Osteocyte (in vitro differentiated cells): ENCODE results near the gene TEX10. TPM values are rescaled to one million over a fixed set of nuclear protein-coding genes. Genes with fewer than 3 reads are reported as not detected.

Experiments used
- DNase-seq: peaks from one replicate; pipeline ENCODE4 v3.0.0; 2021; ENCODE audit warnings: mixed read lengths; ENCODE audit not compliant: unreplicated experiment; ENCODE audit errors: extremely low spot score
- H3K27ac Mint-ChIP-seq: one replicate; pipeline ENCODE4 v1.8.0; 2021; ENCODE audit warnings: mild to moderate bottlenecking, mixed read lengths; ENCODE audit not compliant: unreplicated experiment
- H3K27me3 Mint-ChIP-seq: one replicate; pipeline ENCODE4 v1.8.0; 2021; ENCODE audit warnings: mixed read lengths; ENCODE audit not compliant: unreplicated experiment
- H3K36me3 Mint-ChIP-seq: one replicate; pipeline ENCODE4 v1.8.0; 2021; ENCODE audit warnings: mixed read lengths; ENCODE audit not compliant: unreplicated experiment
- H3K4me1 Mint-ChIP-seq: one replicate; pipeline ENCODE4 v1.8.0; 2021; ENCODE audit warnings: mixed read lengths; ENCODE audit not compliant: unreplicated experiment
- H3K4me3 Mint-ChIP-seq: one replicate; pipeline ENCODE4 v1.8.0; 2021; ENCODE audit warnings: mild to moderate bottlenecking, moderate library complexity, mixed read lengths; ENCODE audit not compliant: unreplicated experiment
- H3K9me3 Mint-ChIP-seq: one replicate; pipeline ENCODE4 v1.8.0; 2021; ENCODE audit warnings: mixed read lengths; ENCODE audit not compliant: unreplicated experiment
- CTCF ChIP-seq: fragments of 200-600 bp; sonication (generic); IDR thresholded peaks from 2 replicates; pipeline ENCODE4 v1.5.0; 2021; ENCODE audit warnings: antibody characterized with exemption, mild to moderate bottlenecking, moderate library complexity
- total RNA-seq: library from RNA; stranded (reverse); gene quantifications from 2 replicates; pipeline ENCODE4 v1.2.1, GENCODE V29; 2021

The TEX10 gene
- total RNA-seq, 1 donor from 2014 or later, result 22.5 TPM

GRCh38 chr9:100324594-100325200 is 28.0 kb downstream of the TEX10 start:
- no peak overlapping the region for H3K27ac Mint-ChIP-seq
- H3K36me3 Mint-ChIP-seq, result peaks cover 12% of the 10 kb centered on the region
- DNase-seq, result no peak
- H3K4me1 Mint-ChIP-seq, result peaks cover 2% of the 10 kb centered on the region
- no peaks in the 10 kb centered on the region for H3K9me3 Mint-ChIP-seq
- TF ChIP-seq CTCF, result peak; percentile 64
- no peak overlapping the region for H3K4me3 Mint-ChIP-seq
- H3K27me3 Mint-ChIP-seq, result no peaks in the 10 kb centered on the region

GRCh38 chr9:100322954-100323536 is 29.7 kb downstream of the TEX10 start:
- DNase-seq, result no peak
- H3K9me3 Mint-ChIP-seq, result no peaks in the 10 kb centered on the region
- peaks cover 15% of the 10 kb centered on the region for H3K36me3 Mint-ChIP-seq
- TF ChIP-seq CTCF, result peak; percentile 75
- peak overlapping the region; percentile 3 for H3K27ac Mint-ChIP-seq
- H3K4me1 Mint-ChIP-seq, result peaks cover 2% of the 10 kb centered on the region
- H3K4me3 Mint-ChIP-seq, result no peak overlapping the region
- H3K27me3 Mint-ChIP-seq, result no peaks in the 10 kb centered on the region

GRCh38 chr9:100317706-100318105 is 35.0 kb downstream of the TEX10 start:
- Mint-ChIP-seq H3K9me3 (peaks cover 20% of the 10 kb centered on the region), H3K4me1 (peaks cover 17% of the 10 kb centered on the region), H3K27me3 (no peaks in the 10 kb centered on the region), H3K4me3 (no peak overlapping the region), H3K36me3 (peaks cover 44% of the 10 kb centered on the region), H3K27ac (peak overlapping the region; percentile 11)
- TF ChIP-seq CTCF, result no peak
- DNase-seq, result no peak

GRCh38 chr9:100315561-100315960 is 37.2 kb downstream of the TEX10 start:
- TF ChIP-seq CTCF, result no peak
- Mint-ChIP-seq H3K36me3 (peaks cover 56% of the 10 kb centered on the region), H3K9me3 (peaks cover 28% of the 10 kb centered on the region)

GRCh38 chr9:100309992-100310391 is 42.8 kb downstream of the TEX10 start:
- peaks cover 59% of the 10 kb centered on the region for H3K36me3 Mint-ChIP-seq
- peaks cover 21% of the 10 kb centered on the region for H3K9me3 Mint-ChIP-seq
- no peak for TF ChIP-seq CTCF
- no peak overlapping the region for H3K27ac Mint-ChIP-seq
- no peak for DNase-seq
- no peak overlapping the region for H3K4me3 Mint-ChIP-seq
- H3K4me1 Mint-ChIP-seq, result peaks cover 2% of the 10 kb centered on the region
- H3K27me3 Mint-ChIP-seq, result no peaks in the 10 kb centered on the region

More at GRCh38 chr9:100315561-100315960, 37.2 kb downstream of the TEX10 start:
- H3K4me1 Mint-ChIP-seq, result peaks cover 17% of the 10 kb centered on the region
- H3K27me3 Mint-ChIP-seq, result no peaks in the 10 kb centered on the region
- H3K27ac Mint-ChIP-seq, result no peak overlapping the region
- H3K4me3 Mint-ChIP-seq, result no peak overlapping the region
- no peak for DNase-seq
